Stimulated activated CD4-positive, alpha-beta T cell treated with anti-CD3 and anti-CD28 coated beads, TNF-alpha, amount 100 ng/mL, for 4 hours (primary cell): ENCODE measurements around the gene CLIP2.
"Not testable (repeated sequence)": the region's sequence is repeated elsewhere in the genome, so short reads cannot be mapped to it uniquely, and the experiment has no call there.

Experiments used
- DNase-seq, 3 experiments: peaks; one replicate each; pipeline ENCODE4 v3.0.0-alpha.2; 2020; ENCODE audit warnings: low read depth in 3 of 3

Gene CLIP2

DNA sequence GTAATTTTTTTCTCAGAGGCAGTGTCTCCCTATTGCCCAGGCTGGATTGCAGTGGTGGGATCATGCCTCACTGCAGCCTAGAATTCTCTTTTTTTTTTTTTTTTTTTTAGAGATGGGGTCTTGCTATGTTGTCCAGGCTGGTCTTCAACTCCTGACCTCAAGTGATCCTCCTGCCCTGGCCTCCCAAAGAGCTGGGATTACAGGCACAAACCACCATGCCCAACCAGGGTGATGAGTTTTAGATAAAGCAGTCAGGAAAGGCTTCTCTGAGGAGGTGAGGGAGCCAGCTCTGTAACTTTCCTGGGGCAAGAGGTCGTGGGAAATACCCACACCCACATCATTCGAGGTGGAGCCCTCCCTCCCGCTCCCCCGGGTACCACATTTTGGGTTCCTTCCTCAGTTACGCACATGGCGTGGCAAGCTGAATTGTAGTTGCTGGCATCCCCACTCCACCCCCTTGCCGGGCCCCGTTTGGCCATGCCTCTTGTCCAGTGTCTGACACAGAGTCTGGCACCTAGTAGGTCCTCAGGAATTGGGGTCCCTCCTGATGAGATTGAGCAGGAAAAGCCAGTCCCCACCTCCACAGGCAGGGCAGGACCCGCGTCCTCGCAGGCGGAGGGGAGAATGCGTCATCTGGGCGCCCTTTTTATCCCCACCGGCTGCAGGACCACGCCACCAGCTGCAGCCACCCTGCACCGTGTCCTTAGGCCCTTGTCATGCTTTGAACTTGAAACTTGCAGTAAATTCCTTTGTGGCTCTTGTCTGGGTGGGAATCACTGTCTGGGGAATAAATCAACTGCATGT lies 43.4 kb downstream of the CLIP2 start:
- no peak for DNase-seq

DNA sequence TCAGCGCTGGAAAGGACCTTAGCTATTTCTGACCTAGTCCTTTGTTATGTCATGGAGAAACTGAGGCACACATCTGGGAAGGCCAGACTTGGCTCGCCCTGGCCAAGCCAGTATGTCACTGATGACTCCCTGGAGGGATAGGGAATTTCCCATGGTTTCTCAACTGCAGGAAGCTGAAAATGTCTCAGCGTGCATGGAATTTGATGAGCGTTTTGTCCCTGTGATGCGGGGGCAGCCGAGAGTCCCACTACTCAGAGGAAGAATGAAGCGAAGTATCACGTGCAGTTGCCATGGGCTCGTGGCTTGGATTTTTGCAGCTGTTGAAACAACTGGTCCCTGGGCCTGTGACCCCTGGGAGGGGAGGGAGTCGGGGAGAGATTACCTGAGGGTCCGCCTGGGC lies 44.8 kb downstream of the CLIP2 start:
- DNase-seq: no peak

DNA sequence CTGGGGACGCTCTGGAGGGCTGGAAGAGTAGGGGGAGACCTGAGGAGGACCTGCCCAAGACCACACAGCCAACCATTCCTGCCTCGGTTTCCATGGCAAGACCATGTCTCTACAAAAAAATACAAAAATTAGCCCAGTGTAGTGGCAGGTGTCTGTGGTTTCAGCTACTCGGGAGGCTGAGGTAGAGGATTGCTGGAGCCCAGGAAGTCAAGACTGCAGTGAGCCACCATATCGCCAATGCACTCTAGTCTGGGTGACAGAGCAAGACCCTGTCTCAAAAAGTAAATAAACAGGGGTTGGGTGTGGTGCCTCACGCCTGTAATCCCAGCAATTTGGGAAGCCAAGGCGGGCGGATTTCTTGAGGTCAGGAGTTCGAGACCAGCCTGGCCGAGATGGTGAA lies 48.7 kb downstream of the CLIP2 start:
- DNase-seq: no peak

DNA sequence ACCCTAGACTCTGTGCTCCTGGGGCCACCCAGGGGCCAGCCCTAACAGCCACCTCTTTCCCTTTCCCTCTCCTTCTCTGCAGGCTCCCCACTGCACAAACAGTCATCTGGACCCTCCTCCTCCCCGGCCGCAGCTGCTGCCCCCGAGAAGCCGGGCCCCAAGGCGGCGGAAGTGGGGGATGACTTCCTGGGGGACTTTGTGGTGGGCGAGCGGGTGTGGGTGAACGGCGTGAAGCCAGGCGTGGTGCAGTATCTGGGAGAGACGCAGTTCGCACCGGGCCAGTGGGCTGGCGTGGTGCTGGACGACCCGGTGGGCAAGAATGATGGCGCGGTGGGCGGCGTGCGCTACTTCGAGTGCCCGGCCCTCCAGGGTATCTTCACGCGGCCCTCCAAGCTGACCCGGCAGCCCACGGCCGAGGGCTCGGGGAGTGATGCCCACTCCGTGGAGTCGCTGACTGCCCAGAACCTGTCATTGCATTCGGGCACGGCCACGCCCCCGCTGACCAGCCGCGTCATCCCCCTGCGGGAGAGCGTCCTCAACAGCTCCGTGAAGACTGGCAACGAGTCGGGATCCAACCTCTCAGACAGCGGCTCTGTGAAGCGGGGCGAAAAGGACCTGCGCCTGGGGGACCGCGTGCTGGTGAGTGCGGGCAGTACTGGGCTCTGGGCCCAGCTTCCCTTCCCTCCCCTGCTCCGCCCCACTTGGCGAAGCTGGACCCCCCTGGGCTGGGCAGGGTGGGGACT lies 49.3 kb downstream of the CLIP2 start:
- no peak for DNase-seq

DNA sequence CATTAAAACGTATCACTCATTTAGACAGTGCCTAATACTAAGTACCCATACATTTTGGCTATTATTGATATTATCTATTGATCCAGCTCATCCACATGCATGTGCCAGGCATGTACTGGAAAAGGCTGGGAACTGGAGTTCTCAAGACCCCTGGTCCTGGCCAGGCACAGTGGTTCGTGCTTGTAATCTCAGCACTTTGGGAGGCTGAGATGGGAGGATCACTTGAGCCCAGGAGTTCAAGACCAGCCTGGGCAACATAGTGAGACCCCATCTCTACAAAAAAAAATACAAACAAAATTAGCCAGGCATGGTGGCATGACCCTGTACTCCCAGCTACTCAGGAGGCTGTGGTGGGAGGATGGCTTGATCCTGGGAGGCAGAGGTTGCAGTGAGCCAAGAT lies 50.4 kb downstream of the CLIP2 start:
- DNase-seq: not testable (repeated sequence)

DNA sequence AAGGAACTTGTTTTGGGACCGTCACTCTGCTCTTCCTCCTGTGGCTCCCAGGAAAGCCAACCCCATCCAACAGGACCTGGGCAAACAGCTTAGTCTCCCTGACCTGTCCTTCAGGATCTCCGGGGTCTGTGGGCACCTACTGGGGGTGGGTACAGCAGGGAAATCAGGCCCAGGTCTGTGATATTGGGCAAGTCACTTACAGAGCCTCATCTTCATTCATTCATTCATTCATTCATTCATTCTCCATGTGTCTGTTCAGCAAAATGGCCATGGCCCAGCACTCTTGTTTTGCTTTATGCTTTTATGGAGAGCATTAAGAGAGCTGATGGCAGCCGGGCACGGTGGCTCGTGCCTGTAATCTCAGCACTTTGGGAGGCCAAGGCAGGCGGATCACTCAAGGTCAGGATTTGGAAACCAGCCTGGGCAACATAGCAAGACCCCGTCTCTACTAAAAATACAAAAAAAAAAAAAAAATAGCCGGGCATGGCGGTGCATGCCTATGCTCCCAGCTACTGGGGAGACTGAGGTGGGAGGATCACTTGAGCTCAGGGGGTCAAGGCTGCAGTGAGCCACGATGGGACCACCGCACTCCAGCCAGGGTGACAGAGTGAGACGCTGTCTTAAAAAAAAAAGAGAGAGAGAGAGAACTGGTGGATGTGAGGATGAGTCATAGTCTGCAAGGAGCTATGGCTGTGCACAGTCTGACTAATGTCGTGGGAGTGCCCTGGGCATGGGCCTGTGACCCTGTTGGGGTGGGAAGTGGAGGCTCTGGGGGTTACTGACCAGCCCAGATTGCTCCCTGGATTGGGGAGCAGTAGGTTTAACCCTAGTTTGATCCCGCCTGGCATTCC lies 54.3 kb downstream of the CLIP2 start:
- no peak for DNase-seq

DNA sequence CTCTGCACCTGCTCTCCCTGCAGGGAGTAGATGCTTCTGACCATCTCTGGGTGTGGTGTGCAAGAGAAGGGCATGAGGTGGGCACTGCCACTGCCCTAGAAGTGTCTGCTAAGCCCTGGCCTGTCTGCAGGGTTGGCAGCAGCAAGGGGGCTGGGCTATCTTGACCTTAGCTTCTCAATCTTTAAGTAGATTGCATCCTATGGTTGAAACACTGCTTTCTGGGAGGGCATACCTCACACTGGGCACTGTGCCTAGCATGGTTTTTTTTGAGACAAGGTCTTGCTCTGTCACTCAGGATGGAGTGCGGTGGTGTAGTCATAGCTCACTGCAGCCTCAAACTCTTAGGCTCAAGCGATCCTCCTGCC lies 54.9 kb downstream of the CLIP2 start:
- DNase-seq: no peak

DNA sequence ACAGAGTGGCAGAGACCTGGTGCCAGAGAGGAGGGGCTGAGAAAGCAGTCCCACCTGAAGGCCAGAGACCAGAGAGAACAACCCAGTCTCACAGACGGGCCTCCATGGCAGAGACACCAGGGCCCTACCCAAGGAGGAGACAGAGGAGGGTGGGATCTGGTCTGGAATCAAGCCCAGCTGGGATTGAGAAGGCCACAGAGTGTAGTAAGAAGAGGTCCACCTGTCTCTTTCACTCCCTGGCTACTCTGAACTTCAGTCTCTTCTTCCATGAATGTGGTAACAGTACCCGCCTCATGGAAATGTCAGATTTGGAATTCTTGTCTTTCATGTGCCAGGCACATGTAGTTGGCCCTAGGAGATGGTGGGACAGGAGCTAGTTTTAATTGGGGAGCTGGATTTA lies 55.6 kb downstream of the CLIP2 start:
- DNase-seq: no peak

DNA sequence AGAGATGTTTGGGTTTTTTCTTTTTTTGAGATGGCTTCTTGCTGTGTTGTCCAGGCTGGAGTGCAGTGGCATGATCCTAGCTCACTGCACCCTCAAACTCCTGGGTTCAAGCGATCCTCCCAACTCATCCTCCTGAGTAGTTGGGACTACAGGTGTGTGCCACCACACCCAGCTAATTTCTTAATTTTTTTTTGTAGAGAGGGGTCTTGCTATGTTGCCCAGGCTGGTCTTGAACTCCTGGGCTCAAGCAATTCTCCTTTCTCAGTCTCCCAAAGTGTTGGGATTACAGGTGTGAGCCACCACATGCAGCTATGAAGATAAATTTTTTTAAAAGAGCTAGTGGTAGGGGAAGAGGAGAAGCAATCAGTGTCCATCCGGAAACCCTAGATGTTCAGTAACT lies 56.8 kb downstream of the CLIP2 start:
- no peak for DNase-seq

DNA sequence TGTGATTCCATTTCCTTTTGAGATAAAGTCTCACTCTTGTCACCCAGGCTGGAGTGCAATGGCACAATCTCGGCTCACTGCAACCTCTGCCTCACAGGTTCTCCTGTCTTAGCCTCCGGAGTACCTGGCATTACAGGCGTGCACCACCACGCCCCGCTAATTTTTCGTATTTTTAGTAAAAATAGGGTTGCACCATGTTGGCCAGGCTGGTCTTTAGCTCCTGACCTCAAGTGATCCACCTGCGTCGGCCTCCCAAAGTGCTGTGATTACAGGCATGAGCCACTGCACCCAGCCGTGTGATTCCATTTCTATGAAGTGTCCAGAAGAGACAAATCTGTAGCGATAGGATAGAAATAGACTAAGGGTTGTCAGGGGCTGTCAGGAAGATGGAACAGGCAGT lies 60.4 kb downstream of the CLIP2 start:
- no peak for DNase-seq

DNA sequence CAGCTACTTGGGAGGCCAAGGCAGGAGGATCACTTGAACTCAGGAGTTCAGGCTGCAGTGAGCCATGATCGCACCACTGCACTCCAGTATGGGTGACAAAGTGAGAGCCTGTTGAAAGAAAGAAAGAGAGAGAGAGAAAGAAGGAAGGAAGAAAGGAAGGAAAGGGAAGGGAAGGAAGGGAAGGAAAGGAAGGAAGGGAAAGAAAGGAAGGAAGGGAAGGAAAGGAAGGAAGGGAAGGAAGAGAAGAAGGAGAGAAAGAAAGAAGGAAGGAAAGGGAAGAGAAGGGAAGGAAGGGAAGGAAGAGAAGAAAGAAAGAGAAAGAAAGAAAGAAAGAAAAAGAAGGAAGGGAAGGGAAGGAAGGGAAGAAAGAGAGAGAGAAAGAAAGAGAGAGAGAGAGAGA lies 61.5 kb downstream of the CLIP2 start:
- DNase-seq: no peak

DNA sequence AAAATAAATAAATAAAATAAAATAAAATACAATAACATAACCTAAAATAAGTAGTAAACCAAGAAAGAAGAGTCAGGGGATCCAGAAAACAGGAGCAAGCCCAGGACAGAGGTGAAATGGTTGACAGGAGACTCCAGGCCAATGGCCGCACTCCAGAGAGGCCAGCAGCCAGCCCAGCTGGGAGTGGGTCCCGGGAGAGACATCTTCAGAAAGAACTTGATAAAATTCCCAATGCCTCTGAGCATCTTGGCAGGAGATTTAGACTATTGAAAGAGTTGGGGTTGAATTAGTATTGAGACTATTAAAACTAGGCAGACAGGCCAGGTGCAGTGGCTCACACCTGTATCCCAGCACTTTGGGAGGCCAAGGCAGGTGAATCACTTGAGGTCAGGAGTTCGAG lies 62.6 kb downstream of the CLIP2 start:
- no peak for DNase-seq

DNA sequence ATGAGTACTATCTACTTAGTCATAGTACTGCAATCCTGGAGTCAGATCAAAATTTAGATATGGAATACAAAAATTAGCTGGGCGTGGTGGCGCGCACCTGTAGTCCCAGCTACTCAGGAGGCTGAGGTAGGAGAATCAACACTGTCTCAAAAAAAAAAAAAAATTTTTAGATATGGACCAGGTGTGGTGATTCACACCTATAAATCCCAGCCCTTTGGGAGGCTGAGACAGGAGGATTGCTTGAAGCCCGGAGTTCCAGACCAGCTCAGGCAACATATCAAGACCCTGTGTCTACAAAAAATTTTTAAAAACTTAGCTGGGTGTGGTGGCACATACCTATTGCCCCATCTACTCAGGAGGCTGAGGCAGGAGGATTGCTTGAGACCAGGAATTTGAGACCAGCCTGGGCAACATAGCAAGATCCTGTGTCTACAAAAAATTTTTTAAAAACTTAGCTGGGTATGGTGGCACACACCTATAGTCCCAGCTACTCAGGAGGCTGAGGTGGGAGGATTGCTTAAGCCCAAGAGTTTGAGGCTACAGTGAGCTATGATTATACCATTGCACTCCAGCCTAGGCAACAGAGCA lies 63.4 kb downstream of the CLIP2 start:
- not testable (repeated sequence) for DNase-seq

DNA sequence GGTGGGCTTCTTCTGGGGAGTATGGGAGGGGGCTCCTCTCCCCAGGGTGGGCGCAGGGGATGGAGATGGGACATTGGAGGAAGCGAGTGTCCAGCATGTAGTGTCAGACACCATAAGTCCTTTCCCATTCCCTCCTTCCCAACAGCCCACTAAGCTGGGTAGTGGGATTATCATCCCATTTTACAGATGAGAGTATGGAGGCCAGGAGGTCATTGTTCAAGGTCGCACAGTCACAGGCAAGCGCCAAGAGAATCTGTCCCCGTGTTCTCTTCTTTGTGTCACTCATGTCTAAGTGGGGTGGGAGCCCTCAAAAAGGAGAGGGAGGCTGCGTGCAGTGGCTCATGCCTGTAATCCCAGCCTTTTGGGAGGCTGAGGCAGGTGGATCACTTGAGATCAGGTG lies 64.8 kb downstream of the CLIP2 start:
- no peak for DNase-seq

DNA sequence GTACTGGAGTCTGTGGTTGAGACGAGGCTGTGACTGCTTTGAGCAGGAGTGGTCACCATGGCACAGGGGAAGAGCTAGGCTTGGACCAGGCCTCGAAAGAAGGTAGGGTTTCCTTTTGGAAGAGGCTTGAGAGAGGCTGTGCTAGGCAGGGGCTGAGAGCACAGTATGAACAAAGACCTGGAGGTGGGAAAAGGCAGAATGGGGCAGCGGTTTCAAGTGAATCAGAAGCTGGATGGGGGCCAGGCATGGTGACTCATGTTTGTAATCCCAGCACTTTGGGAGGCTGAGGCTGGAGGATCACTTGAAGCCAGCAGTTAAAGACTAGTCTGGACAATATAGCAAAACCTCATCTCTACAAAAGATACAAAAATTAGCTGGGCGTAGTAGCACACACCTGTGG lies 65.9 kb downstream of the CLIP2 start:
- no peak for DNase-seq

DNA sequence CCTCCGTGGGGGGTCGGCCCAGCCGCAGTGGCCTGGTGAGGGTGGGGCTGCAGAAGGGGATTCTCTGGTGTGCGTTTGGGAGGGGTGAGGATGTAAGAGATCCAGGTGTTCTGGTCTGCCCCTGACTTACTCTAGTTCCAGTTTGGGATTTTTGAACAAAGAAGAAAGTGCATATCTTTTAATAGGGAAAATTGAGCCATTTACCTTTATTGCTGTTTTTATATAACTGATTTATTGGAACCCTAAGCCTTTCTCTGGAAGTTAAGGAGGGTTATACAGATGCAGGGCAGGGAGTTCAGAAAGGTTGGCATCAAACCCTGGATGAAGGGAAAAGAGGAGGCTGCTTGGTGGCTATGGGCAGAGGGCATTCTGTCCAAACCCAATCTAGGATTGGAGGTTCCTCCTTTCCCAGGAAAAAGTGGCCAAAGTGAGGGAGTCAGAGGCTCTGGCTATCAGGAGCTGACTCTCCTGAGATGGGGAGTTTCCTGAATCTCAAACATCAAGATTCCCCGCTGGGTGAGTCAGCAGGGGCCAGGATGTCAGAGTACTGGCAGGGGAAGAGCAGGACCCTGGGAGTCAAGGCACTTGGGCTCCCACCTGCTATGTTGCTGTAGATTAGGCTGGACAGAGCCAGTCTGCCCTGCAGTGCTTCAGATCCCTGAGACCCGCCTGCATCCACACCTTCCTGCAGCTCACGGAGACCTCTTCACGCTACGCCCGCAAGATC lies 67.5 kb downstream of the CLIP2 start:
- no peak for DNase-seq

DNA sequence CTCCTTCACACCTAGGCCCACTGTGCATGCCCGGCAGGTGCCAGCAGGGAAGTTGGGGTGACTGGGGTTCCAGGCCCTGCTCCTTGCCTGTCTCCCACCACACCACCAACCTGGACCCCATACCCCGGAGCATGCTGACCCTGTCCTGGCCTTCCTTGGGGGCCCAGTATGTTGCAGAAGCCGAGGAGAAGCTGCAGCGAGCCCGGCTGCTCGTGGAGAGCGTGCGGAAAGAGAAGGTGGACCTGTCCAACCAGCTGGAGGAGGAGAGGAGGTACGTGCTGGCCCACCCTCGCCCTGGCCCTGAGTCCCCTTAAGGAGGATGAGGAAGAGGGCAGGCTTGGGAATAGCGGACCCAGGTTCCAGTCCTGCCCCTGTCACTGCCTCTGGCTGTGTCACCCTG lies 70.8 kb downstream of the CLIP2 start:
- DNase-seq: no peak

DNA sequence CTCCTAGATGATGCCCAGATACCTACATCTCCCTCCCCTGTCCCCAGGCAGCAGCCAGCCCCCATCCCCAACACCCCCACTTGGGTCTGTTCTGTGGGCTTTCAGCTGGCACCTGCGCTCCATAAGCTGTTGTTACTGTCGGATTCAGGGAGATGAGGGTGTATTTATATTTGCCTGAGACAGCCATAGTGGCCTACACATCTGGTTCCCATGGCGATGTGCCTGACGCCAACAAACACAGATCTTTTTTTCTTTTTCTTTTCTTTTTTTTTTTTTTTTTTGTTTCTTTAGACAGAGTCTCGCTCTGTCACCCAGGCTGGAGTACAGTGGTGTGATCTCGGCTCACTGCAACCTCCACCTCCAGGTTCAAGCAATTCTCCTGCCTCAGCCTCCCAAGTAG lies 73.1 kb downstream of the CLIP2 start:
- DNase-seq: no peak

DNA sequence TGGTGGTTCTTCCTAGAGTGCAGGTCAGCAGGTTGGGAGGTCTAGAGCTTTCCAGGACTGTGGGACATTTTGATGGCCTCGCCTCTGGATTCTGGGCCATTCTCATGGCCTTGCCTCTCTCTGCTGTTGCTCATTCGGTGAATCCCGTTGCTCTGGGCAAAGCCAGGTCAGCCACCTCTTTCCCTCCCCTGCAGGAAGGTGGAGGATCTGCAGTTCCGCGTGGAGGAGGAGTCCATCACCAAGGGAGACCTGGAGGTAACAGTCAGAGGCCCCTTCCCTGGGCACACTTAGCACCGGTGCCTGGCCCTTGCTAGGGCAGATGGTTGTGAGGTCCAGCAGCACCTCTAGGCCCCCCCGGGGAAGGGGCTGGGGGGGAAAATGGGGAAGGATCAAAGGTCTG lies 74.9 kb downstream of the CLIP2 start:
- DNase-seq: no peak

DNA sequence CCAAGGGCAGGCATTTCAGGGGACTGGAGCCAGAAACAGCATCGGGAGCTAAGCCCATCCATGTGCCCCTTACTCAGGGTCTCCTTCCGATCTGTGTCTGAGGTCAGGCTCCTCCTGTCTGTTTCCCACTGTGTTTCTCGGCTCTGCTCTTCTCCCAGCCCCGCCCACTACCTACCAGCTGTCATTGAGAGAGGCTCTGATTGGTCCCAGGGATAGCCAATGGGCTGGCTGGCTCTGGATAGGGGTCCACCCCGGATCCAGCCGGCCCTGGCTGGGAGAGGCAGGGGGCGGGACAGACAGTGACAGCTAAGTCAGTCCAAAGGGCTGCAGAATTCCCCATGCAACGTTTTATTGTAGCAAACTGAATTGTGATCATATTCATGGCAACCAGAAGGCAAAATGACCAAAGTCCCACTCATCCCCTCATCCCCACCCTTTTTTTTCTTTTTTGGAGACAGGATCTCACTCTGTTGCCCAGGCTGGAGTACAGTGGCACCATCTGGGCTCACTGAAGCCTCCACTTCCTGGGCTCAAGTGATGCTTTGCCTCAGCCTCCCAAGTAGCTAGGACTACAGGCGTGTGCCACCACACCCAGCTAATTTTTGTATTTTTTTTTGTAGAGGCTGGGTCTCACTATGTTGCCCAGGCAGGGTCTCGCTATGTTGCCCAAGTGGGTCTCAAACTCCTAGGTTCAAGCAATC lies 76.3 kb downstream of the CLIP2 start:
- no peak for DNase-seq
